GM19193 (cell line): ENCODE data around the gene BCL11B.

Source experiments
- POLR2A ChIP-seq: IDR thresholded peaks from 4 replicates; pipeline ENCODE4 v1.6.1; 2011; ENCODE audit not compliant: insufficient read depth, insufficient read length; ENCODE audit errors: extremely low read depth

BCL11B gene

DNA sequence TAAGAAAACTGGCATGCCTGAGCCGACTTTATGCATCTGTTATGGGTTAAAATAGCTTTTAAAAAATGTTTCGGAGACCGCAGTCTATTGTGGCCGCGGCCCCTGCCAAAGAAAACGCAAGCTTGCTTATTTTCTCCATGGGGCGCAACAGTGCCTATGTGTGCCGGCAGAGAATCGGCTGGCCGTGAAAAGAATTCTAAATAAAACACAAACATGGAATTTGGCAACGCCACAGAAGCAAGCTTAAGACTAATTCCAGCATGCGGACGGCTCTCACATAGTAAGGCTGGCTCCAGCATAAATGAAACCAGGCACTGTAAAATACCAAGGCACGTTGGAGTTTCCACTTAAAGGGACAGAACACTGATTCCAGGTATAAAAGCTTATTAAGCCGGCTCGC, 56.7 kb downstream of the BCL11B start:
- TF ChIP-seq POLR2A = no peak

DNA sequence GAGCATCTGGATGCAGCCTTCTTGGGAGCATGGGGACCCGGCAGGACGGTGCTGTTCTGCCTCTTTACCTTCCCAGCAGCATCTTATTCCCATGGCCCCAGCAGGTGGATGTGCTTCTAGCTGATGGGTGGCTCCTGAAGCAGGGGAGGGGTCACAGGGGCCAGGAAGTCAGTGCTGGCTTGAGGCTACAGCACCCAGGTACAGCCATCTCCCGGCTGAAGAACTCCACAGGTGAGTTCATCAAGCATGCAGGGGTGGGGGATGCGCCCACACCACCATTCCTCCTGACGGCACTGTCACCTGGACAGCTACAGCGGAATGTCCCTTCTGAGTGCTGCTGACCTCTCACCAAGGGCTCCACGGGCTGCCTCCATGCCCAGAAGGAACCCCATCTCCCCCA, 57.3 kb downstream of the BCL11B start:
- TF ChIP-seq POLR2A = no peak

DNA sequence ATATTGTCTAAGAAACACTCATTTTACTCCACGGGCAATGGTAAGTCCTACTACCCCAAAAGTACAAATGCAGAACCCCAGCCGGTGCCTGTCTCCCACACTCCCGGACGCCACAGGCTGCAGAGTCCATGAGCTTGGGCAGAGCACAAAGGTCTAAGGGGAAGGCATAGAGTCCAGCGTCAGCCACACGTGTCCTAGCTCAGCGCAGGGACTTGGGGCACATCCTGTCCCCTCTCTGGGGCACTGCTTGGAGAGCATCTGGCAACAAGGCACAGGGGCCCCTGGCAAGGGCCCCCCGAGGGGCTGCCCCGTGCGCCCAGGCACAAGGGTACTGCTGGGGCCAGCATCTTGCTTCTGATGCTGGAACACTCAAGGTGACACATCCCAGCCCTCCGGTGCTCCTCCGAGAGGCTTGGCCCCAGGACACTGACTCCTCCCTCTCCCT, 58.4 kb downstream of the BCL11B start:
- TF ChIP-seq POLR2A = no peak

DNA sequence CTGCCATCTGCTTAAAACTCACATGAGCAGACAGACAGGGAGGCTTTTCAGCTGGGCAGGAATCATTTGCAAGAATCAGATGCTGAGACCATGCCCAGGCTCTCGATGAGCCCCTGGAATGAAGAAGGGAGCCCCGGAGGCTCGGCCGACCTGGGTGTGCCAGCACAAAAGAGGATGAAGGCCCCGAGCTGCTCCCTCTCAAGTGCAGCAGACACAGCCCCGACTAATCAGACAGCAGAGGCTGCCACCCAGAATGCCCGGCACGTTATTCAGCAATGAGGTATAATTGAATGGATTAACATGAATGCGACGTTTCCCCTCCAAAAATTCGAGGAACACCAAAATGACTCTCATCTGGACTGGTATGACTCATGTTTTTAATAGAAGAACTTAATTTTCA, 58.9 kb downstream of the BCL11B start:
- TF ChIP-seq POLR2A = no peak

DNA sequence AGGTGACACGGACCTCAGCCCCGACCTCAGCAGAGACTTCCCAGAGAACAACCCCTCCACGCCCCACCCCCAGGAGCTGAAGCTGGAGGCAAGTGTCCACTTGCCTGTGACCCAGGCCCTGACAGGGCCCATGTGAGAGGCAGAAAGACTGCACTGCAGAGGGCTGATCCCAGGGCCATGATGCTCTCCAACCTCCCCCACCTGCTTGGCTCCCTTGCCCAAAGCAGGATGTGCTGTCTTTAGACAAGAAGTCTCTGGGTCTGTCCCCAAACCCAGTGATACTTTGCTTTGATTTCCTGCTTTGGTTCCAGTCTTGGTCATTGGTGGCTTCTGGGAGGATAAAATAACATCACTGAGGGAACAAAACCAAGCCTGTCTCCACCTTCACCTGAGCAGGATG, 59.4 kb downstream of the BCL11B start:
- no peak for TF ChIP-seq POLR2A

DNA sequence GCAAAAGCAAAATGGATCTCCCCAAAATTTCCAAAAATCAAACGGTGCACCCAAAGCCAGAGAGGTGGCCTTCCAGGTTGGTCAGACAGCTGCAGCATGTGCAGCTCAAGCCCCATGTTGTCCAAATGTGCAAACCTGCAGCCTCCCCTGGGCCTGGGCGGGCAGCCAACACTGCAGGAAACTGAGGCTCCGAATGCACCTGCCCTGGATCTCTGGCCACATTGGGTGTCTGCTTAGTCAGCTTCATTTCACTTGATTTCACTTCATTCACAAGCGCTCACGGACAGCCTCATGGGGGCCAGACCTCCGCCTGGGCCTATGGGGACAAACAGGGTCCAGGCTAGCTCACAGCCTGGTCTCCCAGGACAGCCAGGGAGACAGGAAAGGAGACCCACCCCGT, 59.8 kb downstream of the BCL11B start:
- no peak for TF ChIP-seq POLR2A

DNA sequence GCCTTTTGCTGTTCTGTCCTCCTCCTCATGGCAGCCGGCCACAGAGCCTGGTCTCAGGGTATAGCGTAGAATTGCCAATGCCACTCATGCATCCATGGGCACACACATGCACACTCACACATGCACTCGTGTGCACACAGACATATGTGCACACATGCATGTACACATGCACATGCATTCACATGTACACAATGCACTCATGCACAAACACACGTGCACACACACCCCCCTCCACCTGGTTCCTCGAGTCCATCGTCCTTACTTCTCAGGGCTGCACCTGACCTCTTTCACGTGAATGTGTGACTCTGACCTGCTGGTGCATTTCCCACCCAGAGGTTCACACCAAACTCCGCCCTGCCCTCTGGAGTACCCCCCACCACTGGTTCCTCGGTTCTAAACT, 60.6 kb downstream of the BCL11B start:
- TF ChIP-seq POLR2A = no peak

DNA sequence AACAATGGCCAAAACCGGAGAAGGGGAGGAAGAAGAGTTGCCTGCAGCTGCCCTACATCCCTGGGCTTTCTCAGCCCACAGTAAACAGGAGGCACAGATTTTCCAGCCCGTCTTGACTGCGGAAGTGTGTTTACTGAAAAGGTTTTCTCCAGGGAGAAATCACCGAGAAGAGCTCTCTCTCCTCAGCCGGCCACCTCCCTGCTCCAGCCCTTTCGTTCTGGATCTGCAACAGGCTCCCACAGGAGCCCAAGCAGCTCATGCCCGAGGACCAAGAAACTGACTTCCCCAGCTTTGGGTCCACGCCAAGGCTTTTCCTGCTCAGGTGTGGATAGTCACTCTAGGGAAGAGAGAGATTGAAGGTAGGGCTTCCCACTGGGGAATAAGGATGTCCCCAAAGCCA, 61.7 kb downstream of the BCL11B start:
- TF ChIP-seq POLR2A = no peak

DNA sequence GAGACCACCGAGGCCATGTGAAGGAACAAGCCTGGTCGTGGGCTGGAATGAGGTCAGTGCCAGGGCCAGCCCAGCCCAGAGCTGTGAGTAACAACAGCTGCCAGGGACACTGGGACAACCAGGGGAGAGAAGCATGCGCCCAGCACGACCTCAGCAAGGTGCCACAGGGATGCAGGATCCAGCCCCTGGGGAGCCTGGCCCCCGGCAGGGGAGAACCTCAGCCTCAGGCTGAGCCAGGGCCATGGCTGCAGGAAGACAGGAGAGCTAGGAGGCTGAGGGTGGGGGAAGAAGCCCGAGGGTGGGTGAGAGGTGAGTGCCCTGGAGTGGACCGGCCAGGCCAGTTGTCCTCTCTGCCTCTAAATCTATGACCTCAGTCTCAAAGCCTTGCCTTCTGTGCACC, 62.6 kb downstream of the BCL11B start:
- no peak for TF ChIP-seq POLR2A

DNA sequence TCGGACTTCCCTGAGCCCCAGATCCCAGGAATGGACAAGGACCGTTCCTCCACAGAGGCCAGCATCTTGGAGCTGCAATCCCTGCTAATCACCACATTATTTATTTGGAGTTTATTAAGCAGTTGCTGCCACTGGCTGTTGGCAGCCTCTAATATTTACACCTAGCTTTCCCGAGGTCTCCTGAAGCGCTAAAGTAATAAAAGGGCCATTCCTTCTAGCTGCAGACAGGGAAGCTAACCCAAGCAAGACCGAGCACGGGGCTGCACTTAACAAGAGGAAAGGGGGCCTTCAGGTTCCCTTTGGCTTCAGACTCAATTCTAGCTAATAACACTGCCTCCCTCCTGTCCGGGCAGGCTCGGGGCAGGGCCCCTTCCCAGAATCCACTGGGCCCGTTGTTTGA, 63.7 kb downstream of the BCL11B start:
- TF ChIP-seq POLR2A = no peak

DNA sequence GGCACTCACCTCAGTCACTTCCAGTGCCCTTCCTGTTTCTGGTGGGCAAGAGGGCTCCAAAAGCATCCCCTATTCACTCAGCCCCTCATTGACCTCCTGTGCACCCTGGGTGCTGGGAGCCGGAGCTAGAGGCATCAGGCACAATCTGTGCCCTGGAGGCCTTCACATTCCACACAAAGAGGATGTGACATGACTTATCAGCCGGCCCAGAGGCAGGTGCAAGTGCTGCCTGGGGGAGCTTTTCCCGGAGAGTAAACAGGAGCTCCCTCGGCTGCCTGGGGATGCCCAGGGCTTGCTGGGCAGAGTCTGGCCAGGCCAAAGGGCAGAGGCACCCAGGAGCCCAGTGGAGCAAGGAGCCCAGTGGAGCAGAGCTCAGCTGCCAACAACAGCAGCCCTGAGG, 64.5 kb downstream of the BCL11B start:
- TF ChIP-seq POLR2A = no peak

DNA sequence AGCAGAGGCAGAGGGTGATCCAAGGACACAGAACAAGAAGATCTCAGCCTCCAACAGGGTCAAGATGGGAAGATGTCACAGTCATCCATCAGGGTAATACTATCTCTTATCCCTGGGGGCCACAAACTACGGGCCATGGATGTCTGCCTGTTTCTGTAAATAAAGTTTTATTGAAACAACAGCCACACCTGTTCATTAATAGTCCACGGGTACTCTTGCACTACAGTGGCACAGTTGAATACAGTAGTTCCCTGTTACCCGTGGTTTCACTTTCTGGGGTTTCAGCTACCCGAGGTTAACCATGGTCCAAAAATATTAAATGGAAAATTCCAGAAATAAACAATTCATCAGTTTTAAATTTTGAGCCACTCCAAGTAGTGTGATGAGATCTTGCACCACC, 65.9 kb downstream of the BCL11B start:
- TF ChIP-seq POLR2A = no peak

DNA sequence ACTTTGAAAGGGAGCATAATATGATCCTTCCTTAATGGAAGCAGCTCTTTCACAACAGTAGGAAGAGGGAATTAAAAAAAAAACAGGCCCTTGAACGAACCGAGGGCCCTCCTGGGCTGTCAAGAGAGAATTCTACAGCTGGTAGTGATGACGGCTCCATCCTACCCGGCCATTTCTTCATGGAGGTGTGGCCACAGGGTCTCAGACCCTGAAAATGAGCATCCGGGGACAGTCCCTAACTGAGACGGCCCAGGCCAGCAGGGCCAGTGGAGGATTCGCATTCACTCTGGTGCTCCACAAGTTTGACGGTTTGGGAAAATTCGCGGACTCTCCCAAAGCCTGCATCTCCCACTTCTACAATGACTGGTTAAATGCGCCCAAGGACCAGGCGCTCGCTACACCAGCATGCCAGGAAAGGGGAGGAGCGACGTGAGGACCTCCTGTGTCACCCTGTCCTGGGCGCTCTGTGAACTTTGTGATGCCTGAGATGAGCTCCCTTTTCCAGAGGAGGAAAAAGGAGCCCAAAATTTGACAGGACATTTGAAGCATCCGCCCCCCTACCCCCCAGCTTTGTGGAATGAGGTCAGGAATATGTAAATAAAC, 66.8 kb downstream of the BCL11B start:
- TF ChIP-seq POLR2A = no peak

DNA sequence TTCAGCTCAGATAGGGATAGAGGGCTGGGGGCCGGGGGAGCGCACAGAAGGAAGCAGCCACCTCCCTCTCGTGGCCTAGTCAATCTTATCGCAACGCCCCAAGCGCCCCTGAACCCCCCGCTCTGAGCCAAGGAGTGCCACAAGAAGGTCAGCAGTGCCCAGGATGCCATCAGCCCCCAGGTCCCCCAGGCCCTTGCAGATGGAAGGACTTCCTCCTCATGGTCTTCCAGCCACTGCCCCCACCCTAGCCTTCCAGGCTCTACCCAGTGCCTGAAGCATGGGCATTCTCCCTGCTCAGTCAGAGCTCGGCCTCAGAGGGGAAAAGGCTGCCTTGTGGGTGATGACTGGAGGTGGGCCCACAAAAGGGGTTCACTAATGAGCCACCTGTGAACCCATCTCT, 68.2 kb downstream of the BCL11B start:
- TF ChIP-seq POLR2A = no peak

DNA sequence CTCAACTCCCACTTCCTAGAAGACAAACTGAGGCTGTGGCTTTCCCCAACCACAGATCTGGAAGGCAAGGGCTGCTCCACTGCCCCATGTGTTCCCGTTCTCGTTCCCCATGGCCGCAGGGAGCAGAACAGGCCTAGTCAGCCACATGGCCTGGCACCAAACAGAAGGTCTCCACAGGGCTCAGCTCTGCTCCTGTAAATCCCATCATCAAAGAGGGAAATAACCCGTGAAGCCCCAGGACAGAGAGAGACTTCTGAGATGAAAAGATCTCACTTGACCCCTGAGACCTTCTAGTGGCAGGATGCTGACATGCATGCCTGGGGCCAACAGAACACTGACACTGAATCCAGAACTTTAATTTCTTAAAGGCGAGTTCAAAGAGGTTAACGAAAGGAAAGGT, 68.9 kb downstream of the BCL11B start:
- no peak for TF ChIP-seq POLR2A

DNA sequence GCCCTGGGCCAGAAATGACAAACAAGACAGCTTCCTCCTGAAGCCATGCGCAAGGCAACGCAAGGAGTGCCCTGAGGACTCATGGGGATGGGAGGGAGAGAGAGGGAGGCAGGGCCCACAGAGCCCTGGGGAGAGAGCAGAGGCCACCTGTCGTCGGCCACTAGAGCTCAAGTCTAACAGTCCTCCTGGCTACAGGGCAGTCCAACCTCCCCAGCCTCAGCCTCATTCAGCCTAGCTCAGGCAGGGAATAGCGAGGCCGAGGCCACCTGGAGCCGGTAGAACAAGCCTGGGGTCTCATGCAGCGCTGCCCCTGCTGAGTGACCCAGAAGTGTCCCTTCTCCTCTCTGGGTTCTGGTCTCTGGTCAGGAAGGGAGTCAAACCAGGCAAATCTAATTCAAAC, 69.5 kb downstream of the BCL11B start:
- TF ChIP-seq POLR2A = no peak
